Endodermal cell (in vitro differentiated cells): ENCODE measurements around the gene NPFFR2. TPM values are rescaled to one million over a fixed set of nuclear protein-coding genes. Genes with fewer than 3 reads are reported as not detected.

Source experiments
- DNase-seq: peaks from one replicate; pipeline ENCODE4 v3.0.0-alpha.2; 2017
- H3K27ac ChIP-seq: 2 replicates; pipeline ENCODE4 v1.5.1; 2013; ENCODE audit warnings: mild to moderate bottlenecking, low read depth, low read length, moderate library complexity
- H3K27me3 ChIP-seq: 2 replicates; pipeline ENCODE4 v1.6.1; 2013; ENCODE audit warnings: mild to moderate bottlenecking, low read length, moderate library complexity; ENCODE audit not compliant: insufficient read depth, control insufficient read depth, poor library complexity, severe bottlenecking
- H3K36me3 ChIP-seq: 2 replicates; pipeline ENCODE4 v1.7.0; 2013; ENCODE audit warnings: mild to moderate bottlenecking, low read length, moderate library complexity; ENCODE audit not compliant: control insufficient read depth, insufficient read depth
- H3K4me1 ChIP-seq: one replicate; pipeline ENCODE4 v1.7.0; 2013; ENCODE audit warnings: low read length; ENCODE audit not compliant: control insufficient read depth, insufficient read depth
- H3K4me3 ChIP-seq: 2 replicates; pipeline ENCODE4 v1.5.1; 2013; ENCODE audit warnings: mild to moderate bottlenecking, low read length, moderate library complexity
- H3K9ac ChIP-seq: 2 replicates; pipeline ENCODE4 v1.6.1; 2013; ENCODE audit warnings: mild to moderate bottlenecking, low read length, moderate library complexity; ENCODE audit not compliant: poor library complexity, severe bottlenecking; ENCODE audit errors: extremely low read depth
- H3K9me3 ChIP-seq: 2 replicates; pipeline ENCODE4 v1.6.1; 2013; ENCODE audit warnings: mild to moderate bottlenecking, low read length, moderate library complexity; ENCODE audit not compliant: control insufficient read depth
- H3K27ac Mint-ChIP-seq: 2 replicates; pipeline ENCODE4 v1.8.0; 2020; ENCODE audit warnings: mixed read lengths
- H3K27me3 Mint-ChIP-seq: 2 replicates; pipeline ENCODE4 v1.8.0; 2021; ENCODE audit warnings: mild to moderate bottlenecking, mixed read lengths; ENCODE audit not compliant: insufficient read depth
- H3K36me3 Mint-ChIP-seq: 2 replicates; pipeline ENCODE4 v1.8.0; 2020; ENCODE audit warnings: low read depth, mixed read lengths
- H3K4me1 Mint-ChIP-seq: 2 replicates; pipeline ENCODE4 v1.8.0; 2020; ENCODE audit warnings: mixed read lengths
- H3K4me3 Mint-ChIP-seq: 2 replicates; pipeline ENCODE4 v1.8.0; 2020; ENCODE audit warnings: mild to moderate bottlenecking, moderate library complexity, mixed read lengths
- H3K9me3 Mint-ChIP-seq: 2 replicates; pipeline ENCODE4 v1.8.0; 2020; ENCODE audit warnings: mild to moderate bottlenecking, mixed read lengths
- WGBS, 2 experiments: methylation state at CpG; one replicate each; pipeline versions ENCODE4 v1.1.5 to v1.1.7; 2013; ENCODE audit warnings: missing lambda C conversion rate in 2 of 2, mixed read lengths in 1 of 2; ENCODE audit not compliant: insufficient coverage in 1 of 2, insufficient read length in 1 of 2; 5-methylcytosine and 5-hydroxymethylcytosine counted together
- total RNA-seq, 2 donors: library from RNA; stranded (reverse); fragmentation: NEBNext Ultra II Directional in 1 of 2; extraction: Animal tissue kit (Norgen Biotek cat#: 25700) in 1 of 2; gene quantifications; 2 replicates in 1 of 2; 3 replicates in 1 of 2; pipeline ENCODE4 v1.2.1, GENCODE V29; 2021
- TF ChIP-seq, protein P1 (sequence below): fragments of 200-600 bp; sonication (generic); conservative IDR thresholded peaks from 2 replicates; pipeline ENCODE4 v1.5.0; 2021; ENCODE audit warnings: antibody characterized with exemption, mild to moderate bottlenecking

Gene NPFFR2
- total RNA-seq, 2 donors from 2014 or later, result 0.29 to 1.5 TPM

DNA sequence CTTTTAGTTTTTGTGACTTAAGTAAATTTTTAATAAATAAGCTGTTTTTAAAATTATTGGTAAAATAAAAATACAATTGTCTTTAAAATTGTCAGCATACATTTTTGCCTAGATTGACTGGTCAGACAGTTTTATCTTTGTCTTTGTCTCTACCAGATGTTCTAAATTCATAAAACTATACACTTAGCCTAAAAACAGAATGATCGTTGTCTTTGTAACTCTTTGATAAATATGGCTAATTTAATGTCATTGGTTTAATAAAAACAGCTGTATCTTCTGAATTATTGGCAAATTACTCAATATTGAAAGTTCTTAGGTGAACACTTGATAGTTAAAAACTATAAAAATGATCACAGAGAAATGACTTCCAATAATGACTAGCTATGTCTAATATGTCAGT, 36.5 kb upstream of the NPFFR2 start:
- H3K27ac Mint-ChIP-seq, result no peak overlapping the region
- Histone ChIP-seq H3K4me1 (no peaks in the 10 kb centered on the region), H3K4me3 (no peak overlapping the region), H3K36me3 (no peaks in the 10 kb centered on the region), H3K9me3 (peaks cover 19% of the 10 kb centered on the region), H3K27me3 (no peaks in the 10 kb centered on the region), H3K9ac (no peak overlapping the region), H3K27ac (no peak overlapping the region)
- DNase-seq, result no peak
- 100% methylated on average over 1 of the region's 1 CpG; no CpG with 5 or more reads in 1 of the 2 experiments for WGBS, 2 experiments
- no peaks in the 10 kb centered on the region for H3K27me3 Mint-ChIP-seq
- H3K9me3 Mint-ChIP-seq, result peaks cover 37% of the 10 kb centered on the region
- H3K36me3 Mint-ChIP-seq, result no peaks in the 10 kb centered on the region
- H3K4me1 Mint-ChIP-seq, result no peaks in the 10 kb centered on the region
- TF ChIP-seq, protein P1, sequence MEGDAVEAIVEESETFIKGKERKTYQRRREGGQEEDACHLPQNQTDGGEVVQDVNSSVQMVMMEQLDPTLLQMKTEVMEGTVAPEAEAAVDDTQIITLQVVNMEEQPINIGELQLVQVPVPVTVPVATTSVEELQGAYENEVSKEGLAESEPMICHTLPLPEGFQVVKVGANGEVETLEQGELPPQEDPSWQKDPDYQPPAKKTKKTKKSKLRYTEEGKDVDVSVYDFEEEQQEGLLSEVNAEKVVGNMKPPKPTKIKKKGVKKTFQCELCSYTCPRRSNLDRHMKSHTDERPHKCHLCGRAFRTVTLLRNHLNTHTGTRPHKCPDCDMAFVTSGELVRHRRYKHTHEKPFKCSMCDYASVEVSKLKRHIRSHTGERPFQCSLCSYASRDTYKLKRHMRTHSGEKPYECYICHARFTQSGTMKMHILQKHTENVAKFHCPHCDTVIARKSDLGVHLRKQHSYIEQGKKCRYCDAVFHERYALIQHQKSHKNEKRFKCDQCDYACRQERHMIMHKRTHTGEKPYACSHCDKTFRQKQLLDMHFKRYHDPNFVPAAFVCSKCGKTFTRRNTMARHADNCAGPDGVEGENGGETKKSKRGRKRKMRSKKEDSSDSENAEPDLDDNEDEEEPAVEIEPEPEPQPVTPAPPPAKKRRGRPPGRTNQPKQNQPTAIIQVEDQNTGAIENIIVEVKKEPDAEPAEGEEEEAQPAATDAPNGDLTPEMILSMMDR, result no peak
- no peak overlapping the region for H3K4me3 Mint-ChIP-seq

DNA sequence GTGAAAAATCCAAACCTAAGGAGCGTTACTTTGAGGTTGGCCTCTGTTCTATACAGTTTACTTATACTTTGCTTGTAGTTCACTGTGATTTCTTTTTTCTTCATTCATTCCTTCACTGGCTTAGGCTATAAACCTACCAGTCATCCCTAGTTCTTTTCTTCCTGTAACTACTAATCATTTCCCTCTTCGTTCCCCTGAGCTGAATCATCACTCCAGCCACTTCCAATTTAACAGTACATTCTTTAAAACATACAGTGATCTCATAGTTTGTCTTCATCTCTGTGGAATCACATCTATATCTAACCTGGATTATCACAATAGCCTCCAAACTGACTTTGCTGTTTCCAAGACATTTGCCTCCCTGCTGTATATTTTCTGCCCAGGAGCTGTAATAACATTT, 25.2 kb upstream of the NPFFR2 start:
- no peaks in the 10 kb centered on the region for H3K4me1 ChIP-seq
- WGBS, 2 experiments, result 88 to 100% methylated on average over 1 to 2 of the region's 2 CpGs
- no peaks in the 10 kb centered on the region for H3K27me3 Mint-ChIP-seq
- no peaks in the 10 kb centered on the region for H3K9me3 ChIP-seq
- H3K27ac ChIP-seq, result no peak overlapping the region
- no peaks in the 10 kb centered on the region for H3K36me3 ChIP-seq
- no peaks in the 10 kb centered on the region for H3K36me3 Mint-ChIP-seq
- no peak overlapping the region for H3K9ac ChIP-seq
- no peaks in the 10 kb centered on the region for H3K4me1 Mint-ChIP-seq
- H3K4me3 Mint-ChIP-seq, result no peak overlapping the region
- DNase-seq, result no peak
- H3K4me3 ChIP-seq, result no peak overlapping the region
- TF ChIP-seq, protein P1, result no peak
- no peaks in the 10 kb centered on the region for H3K27me3 ChIP-seq
- no peak overlapping the region for H3K27ac Mint-ChIP-seq
- H3K9me3 Mint-ChIP-seq, result peaks cover under 1% of the 10 kb centered on the region

DNA sequence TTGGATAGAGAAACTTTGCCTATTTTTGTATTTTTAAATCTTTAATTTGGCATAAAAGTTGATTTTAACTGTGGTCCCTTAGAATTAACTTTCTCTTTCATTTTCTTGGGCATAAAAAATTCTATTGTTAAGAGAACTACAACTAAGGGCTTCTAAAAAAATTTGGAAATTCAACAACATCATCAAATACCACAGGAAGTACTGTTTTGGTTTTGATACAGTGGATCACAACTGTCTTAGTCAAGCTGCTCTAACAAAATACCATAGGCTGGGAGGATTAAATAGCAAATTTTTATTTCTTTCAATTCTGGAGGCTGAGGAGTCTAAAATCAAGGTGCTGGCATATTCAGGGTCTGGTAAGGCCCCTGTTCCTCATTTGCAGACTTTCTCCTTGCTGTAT, 19.9 kb upstream of the NPFFR2 start:
- DNase-seq, result no peak
- no peaks in the 10 kb centered on the region for H3K36me3 ChIP-seq
- TF ChIP-seq, protein P1, result no peak
- H3K4me3 Mint-ChIP-seq, result no peak overlapping the region
- H3K27ac ChIP-seq, result no peak overlapping the region
- H3K27me3 ChIP-seq, result no peaks in the 10 kb centered on the region
- H3K27me3 Mint-ChIP-seq, result no peaks in the 10 kb centered on the region
- no peak overlapping the region for H3K4me3 ChIP-seq
- no peaks in the 10 kb centered on the region for H3K4me1 Mint-ChIP-seq
- H3K9me3 Mint-ChIP-seq, result no peaks in the 10 kb centered on the region
- H3K4me1 ChIP-seq, result no peaks in the 10 kb centered on the region
- no peaks in the 10 kb centered on the region for H3K36me3 Mint-ChIP-seq
- H3K27ac Mint-ChIP-seq, result no peak overlapping the region
- no peaks in the 10 kb centered on the region for H3K9me3 ChIP-seq
- H3K9ac ChIP-seq, result no peak overlapping the region
